ENCODE results near the gene BRI3BP.
"Not testable (repeated sequence)": the region's sequence is repeated elsewhere in the genome, so short reads cannot be mapped to it uniquely, and the experiment has no call there.

Gene BRI3BP

DNA sequence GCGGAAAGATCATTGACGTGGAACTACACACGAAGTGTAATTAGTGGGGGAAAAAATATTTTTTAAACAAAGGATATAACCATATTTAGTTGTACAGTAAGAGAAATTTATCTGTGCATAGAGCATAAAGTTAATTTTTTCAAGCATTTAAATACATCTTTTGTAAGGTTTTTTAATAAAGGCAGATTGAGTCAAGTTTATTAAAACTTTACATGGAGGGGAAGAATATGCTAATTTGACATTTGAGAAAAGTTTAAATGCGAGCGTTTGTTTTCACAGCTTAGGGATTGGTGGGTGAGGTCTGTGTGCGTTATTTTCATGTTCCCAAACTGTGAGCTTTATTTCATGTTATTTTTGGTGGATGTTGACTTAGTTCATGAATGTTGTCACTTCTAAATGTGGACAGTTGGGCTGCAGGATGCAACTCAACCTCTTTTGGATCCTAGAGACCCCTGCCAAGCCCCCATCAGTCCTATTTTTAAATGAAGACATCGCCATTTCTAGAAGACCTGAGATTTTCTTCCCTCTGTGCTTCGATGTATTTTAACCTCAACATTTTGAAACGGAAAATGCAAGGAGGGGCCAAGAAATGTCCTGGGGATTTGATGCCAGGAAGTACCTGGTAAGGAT is 32.3 kb downstream of the BRI3BP start:
- no peaks in the 10 kb centered on the region for H4K20me1 ChIP-seq (ENCODE audit: insufficient read depth, low read length, poor library complexity, severe bottlenecking)
- H3K4me2 ChIP-seq (ENCODE audit: low read depth, low read length, poor library complexity, severe bottlenecking): no peak overlapping the region

DNA sequence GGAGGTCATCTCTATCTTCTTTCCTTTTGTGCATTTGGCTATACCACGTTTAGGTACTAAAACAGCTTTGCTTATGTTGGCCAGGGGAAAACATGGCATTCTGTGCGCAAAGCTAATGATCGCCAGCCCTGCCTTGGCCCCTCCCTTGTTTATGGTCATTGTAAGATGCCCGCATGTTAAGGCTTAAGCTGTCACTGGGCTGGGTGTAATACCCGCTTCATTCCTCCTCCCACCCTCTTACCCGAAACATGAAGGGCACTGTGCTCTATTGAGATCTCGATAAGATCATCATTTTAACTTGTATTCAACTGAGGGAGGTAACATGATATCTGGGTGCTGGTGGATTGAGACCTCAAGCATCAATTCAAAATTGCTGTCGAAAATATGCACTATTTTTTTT is 34.7 kb downstream of the BRI3BP start:
- Histone ChIP-seq H3F3A (ENCODE audit: low read depth) (no peaks in the 10 kb centered on the region), H3K36me3 (ENCODE audit: insufficient read depth, low read length) (peaks cover 26% of the 10 kb centered on the region; the same call in 1 of the 2 replicates), H3K9me2 (replicated peaks; ENCODE audit: low read depth, low read length) (no peaks in the 10 kb centered on the region), H3K27me3 (ENCODE audit: insufficient read depth, low read length, poor library complexity, severe bottlenecking) (no peaks in the 10 kb centered on the region), H3K9me3 (ENCODE audit: insufficient read depth, low read depth, low read length) (no peaks in the 10 kb centered on the region), H3K9ac (ENCODE audit: low read depth, low read length, poor library complexity, severe bottlenecking) (no peak overlapping the region), H3K4me3 (ENCODE audit: low read length, poor library complexity, severe bottlenecking) (no peak overlapping the region), H2AFZ (ENCODE audit: low read length) (no peak overlapping the region), H4K20me1 (ENCODE audit: insufficient read depth, low read length, poor library complexity, severe bottlenecking) (no peaks in the 10 kb centered on the region), H3K4me2 (ENCODE audit: low read depth, low read length, poor library complexity, severe bottlenecking) (no peak overlapping the region), H3K79me2 (ENCODE audit: insufficient read depth, low read length) (no peaks in the 10 kb centered on the region), H3K4me1 (ENCODE audit: insufficient read depth, low read length, poor library complexity, severe bottlenecking) (no peaks in the 10 kb centered on the region)
- TF ChIP-seq EZH2phosphoT487 (IDR thresholded peaks at IDR 0.05; ENCODE audit: borderline replicate concordance): no peak
- TF ChIP-seq, protein P1, sequence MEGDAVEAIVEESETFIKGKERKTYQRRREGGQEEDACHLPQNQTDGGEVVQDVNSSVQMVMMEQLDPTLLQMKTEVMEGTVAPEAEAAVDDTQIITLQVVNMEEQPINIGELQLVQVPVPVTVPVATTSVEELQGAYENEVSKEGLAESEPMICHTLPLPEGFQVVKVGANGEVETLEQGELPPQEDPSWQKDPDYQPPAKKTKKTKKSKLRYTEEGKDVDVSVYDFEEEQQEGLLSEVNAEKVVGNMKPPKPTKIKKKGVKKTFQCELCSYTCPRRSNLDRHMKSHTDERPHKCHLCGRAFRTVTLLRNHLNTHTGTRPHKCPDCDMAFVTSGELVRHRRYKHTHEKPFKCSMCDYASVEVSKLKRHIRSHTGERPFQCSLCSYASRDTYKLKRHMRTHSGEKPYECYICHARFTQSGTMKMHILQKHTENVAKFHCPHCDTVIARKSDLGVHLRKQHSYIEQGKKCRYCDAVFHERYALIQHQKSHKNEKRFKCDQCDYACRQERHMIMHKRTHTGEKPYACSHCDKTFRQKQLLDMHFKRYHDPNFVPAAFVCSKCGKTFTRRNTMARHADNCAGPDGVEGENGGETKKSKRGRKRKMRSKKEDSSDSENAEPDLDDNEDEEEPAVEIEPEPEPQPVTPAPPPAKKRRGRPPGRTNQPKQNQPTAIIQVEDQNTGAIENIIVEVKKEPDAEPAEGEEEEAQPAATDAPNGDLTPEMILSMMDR (conservative IDR thresholded peaks at IDR 0.05; ENCODE audit: low read length): no peak

More for the DNA sequence above, 32.3 kb downstream of the BRI3BP start:
- Histone ChIP-seq H3K79me2 (ENCODE audit: insufficient read depth, low read length) (no peaks in the 10 kb centered on the region), H3K9ac (ENCODE audit: low read depth, low read length, poor library complexity, severe bottlenecking) (no peak overlapping the region), H3K9me3 (ENCODE audit: insufficient read depth, low read depth, low read length) (no peaks in the 10 kb centered on the region), H3F3A (ENCODE audit: low read depth) (no peaks in the 10 kb centered on the region), H3K27me3 (ENCODE audit: insufficient read depth, low read length, poor library complexity, severe bottlenecking) (no peaks in the 10 kb centered on the region), H3K4me3 (ENCODE audit: low read length, poor library complexity, severe bottlenecking) (no peak overlapping the region), H3K9me2 (replicated peaks; ENCODE audit: low read depth, low read length) (no peaks in the 10 kb centered on the region), H3K36me3 (ENCODE audit: insufficient read depth, low read length) (peaks cover 37% of the 10 kb centered on the region; the same call in 1 of the 2 replicates), H2AFZ (ENCODE audit: low read length) (no peak overlapping the region), H3K4me1 (ENCODE audit: insufficient read depth, low read length, poor library complexity, severe bottlenecking) (no peaks in the 10 kb centered on the region)
- TF ChIP-seq EZH2phosphoT487 (IDR thresholded peaks at IDR 0.05; ENCODE audit: borderline replicate concordance): no peak
- TF ChIP-seq, protein P1 (conservative IDR thresholded peaks at IDR 0.05; ENCODE audit: low read length): no peak

DNA sequence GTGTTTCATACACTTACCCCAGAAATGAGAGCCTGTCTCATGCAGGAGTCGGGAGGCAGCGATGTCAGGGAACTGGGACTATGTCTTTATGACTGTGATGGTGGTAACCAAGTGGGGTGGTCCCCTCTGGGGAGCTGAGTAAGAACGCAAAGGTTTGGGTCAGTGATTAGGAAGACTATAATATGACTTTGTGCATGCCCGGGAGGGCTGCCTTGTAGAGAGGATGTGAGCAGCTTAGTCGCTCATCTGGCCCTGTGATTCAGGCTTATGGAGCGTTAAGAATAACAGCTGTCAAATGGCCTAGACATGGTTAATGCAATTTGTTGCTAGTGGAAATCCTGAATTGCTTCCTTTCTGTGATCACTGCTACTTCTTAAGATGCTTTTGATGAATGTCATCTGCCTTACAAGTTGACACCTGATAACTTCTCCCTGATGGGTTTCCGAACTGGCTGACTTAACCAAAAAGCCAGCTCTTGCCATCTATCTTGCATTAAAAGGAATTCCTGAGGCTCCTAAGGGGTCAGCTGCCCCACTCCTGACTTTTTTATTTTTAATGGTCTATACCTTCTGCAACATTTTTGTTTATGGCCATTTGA is 36.4 kb downstream of the BRI3BP start:
- Histone ChIP-seq H3K4me1 (ENCODE audit: insufficient read depth, low read length, poor library complexity, severe bottlenecking) (no peaks in the 10 kb centered on the region), H4K20me1 (ENCODE audit: insufficient read depth, low read length, poor library complexity, severe bottlenecking) (no peaks in the 10 kb centered on the region), H3K36me3 (ENCODE audit: insufficient read depth, low read length) (peaks cover 20% of the 10 kb centered on the region; the same call in 1 of the 2 replicates), H3K9me2 (replicated peaks; ENCODE audit: low read depth, low read length) (no peaks in the 10 kb centered on the region), H3K4me2 (ENCODE audit: low read depth, low read length, poor library complexity, severe bottlenecking) (no peak overlapping the region), H3K79me2 (ENCODE audit: insufficient read depth, low read length) (no peaks in the 10 kb centered on the region), H3K9me3 (ENCODE audit: insufficient read depth, low read depth, low read length) (no peaks in the 10 kb centered on the region), H2AFZ (ENCODE audit: low read length) (no peak overlapping the region), H3K4me3 (ENCODE audit: low read length, poor library complexity, severe bottlenecking) (no peak overlapping the region), H3F3A (ENCODE audit: low read depth) (no peaks in the 10 kb centered on the region), H3K27me3 (ENCODE audit: insufficient read depth, low read length, poor library complexity, severe bottlenecking) (no peaks in the 10 kb centered on the region), H3K9ac (ENCODE audit: low read depth, low read length, poor library complexity, severe bottlenecking) (no peak overlapping the region)
- TF ChIP-seq, protein P1 (conservative IDR thresholded peaks at IDR 0.05; ENCODE audit: low read length): no peak
- TF ChIP-seq EZH2phosphoT487 (IDR thresholded peaks at IDR 0.05; ENCODE audit: borderline replicate concordance): no peak

DNA sequence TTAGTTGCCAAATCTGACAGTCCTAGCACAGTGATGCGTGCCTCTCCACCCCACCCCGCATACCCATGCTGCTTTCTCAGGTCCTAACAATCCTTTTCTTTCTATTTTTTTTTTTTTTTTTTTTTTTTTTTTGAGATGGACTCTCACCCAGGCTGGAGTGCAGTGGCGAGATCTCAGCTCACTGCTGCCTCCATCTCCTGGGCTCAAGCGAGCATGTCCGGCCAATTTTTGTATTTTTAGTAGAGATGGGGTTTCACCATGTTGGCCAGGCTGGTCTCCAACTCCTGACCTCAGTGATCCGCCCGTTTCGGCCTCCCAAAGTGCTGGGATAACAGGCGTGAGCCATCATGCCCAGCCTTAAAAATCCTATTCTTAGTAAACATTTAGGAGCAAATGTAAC is 38.0 kb downstream of the BRI3BP start:
- not testable (repeated sequence) for H3K4me3 ChIP-seq (ENCODE audit: low read length, poor library complexity, severe bottlenecking)

More for the DNA sequence above, 38.0 kb downstream of the BRI3BP start:
- H2AFZ ChIP-seq (ENCODE audit: low read length); H3K27me3 ChIP-seq (ENCODE audit: insufficient read depth, low read length, poor library complexity, severe bottlenecking); H3K9me2 ChIP-seq (replicated peaks; ENCODE audit: low read depth, low read length); H3F3A ChIP-seq (ENCODE audit: low read depth); H4K20me1 ChIP-seq (ENCODE audit: insufficient read depth, low read length, poor library complexity, severe bottlenecking); H3K4me2 ChIP-seq (ENCODE audit: low read depth, low read length, poor library complexity, severe bottlenecking); H3K9ac ChIP-seq (ENCODE audit: low read depth, low read length, poor library complexity, severe bottlenecking); H3K4me1 ChIP-seq (ENCODE audit: insufficient read depth, low read length, poor library complexity, severe bottlenecking); H3K79me2 ChIP-seq (ENCODE audit: insufficient read depth, low read length); H3K9me3 ChIP-seq (ENCODE audit: insufficient read depth, low read depth, low read length); H3K36me3 ChIP-seq (ENCODE audit: insufficient read depth, low read length): not testable (repeated sequence)

Measured in Loucy (cell line).